ENCODE data around the gene NRXN3.

NRXN3 gene

DNA sequence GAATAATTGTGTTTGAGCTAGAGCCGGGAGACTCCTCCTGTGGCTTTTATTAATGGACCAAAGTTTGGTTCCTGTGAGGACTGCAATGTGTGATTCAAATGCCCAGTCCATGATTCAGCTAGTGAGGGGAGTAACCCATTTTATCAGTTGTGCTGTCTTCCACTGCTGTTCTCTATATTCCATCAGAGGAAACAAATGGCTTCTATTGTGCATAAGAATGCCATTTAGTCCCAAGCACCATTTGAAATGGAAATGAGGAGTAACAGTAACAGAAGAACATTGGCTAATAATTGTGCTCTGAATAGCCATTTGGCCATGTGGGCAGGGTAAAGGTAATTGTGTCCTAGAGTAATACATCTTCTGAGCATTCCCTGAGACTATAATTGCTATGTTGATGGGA, 1398.4 kb downstream of the NRXN3 start:
- H3K4me3 ChIP-seq (ENCODE audit: low read length) = no peak overlapping the region
- no peak for DNase-seq (ENCODE audit: low read depth)
- no peak for TF ChIP-seq CTCF (conservative IDR thresholded peaks at IDR 0.05; ENCODE audit: low read depth, low read length)

DNA sequence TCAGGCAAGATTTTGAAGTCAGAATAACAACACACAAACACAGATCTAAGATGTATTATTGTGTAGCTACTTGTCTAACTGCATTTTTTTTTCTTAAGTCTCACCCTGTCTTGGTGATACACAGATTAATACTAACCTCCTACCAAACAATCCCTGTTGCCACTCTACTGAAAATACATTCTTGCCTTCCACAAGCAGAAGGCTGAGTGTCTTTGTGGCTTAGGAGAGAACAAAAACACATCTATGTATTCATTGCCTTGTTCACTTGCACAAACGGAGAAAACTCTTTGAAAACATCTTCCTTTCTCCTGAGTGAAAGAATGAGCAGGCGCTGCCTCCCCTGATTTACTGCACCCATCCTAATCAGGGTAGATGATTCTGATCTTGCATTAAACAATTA, 1398.9 kb downstream of the NRXN3 start:
- H3K4me3 ChIP-seq (ENCODE audit: low read length) = no peak overlapping the region
- no peak for TF ChIP-seq CTCF (conservative IDR thresholded peaks at IDR 0.05; ENCODE audit: low read depth, low read length)
- no peak for DNase-seq (ENCODE audit: low read depth)

- DNase-seq (ENCODE audit: low read depth) = no peak
- no peak overlapping the region for H3K4me3 ChIP-seq (ENCODE audit: low read length)
- TF ChIP-seq CTCF (conservative IDR thresholded peaks at IDR 0.05; ENCODE audit: low read depth, low read length) = no peak
These were observed 1400.5 kb downstream of the NRXN3 start for GRCh38 chr14:79570648-79571047.

- no peak for DNase-seq (ENCODE audit: low read depth)
- no peak for TF ChIP-seq CTCF (conservative IDR thresholded peaks at IDR 0.05; ENCODE audit: low read depth, low read length)
- no peak overlapping the region for H3K4me3 ChIP-seq (ENCODE audit: low read length)
These were observed 1401.2 kb downstream of the NRXN3 start for GRCh38 chr14:79571366-79571765.

DNA sequence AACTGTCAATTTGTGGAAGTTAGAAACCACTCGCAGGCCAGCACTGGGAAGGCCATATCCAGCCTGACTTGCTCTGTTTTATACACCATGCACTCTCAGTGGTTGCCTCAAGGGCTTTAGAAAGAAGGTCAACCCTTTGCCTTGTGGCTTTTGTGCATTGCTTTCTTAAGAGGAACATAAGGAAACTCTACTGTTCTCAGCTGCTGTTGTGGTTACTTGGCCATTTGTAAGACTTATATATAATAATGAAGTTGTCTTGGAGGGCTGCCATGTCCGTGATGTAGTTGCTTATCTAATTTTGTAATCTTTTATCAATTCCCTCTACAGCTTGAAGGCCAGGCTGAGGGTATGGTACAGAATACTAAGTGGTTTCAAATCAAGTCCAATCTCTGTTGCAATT, 1403.3 kb downstream of the NRXN3 start:
- TF ChIP-seq CTCF (conservative IDR thresholded peaks at IDR 0.05; ENCODE audit: low read depth, low read length) = no peak
- DNase-seq (ENCODE audit: low read depth) = no peak

GRCh38 chr14:79575032-79575431, 1404.9 kb downstream of the NRXN3 start:
- DNase-seq (ENCODE audit: low read depth) = no peak
- no peak for TF ChIP-seq CTCF (conservative IDR thresholded peaks at IDR 0.05; ENCODE audit: low read depth, low read length)
- no peak overlapping the region for H3K4me3 ChIP-seq (ENCODE audit: low read length)

More for the DNA sequence above, 1403.3 kb downstream of the NRXN3 start:
- H3K4me3 ChIP-seq (ENCODE audit: low read length) = no peak overlapping the region

DNA sequence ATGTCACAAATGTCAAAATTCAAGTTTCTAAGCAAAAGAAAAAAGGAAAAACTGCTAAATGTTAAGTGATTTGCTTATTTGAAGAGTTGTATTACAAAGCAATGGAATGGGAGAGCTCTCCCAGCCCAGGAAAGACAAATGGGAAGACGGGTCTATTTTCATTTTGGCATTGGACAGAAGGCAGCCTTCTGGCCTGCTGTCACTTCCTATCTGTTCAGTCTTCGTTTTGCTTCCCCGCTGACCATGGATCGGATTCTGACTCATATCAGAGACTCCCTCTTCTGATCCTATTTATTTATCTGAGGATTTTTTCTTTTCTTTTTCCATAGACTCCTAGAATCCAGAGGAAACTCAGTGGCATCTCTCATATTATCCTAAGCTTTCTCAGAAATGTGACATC, 1406.3 kb downstream of the NRXN3 start:
- DNase-seq (ENCODE audit: low read depth) = no peak
- no peak overlapping the region for H3K4me3 ChIP-seq (ENCODE audit: low read length)
- no peak for TF ChIP-seq CTCF (conservative IDR thresholded peaks at IDR 0.05; ENCODE audit: low read depth, low read length)
